ENCODE measurements around the gene CAVIN3.

DNA sequence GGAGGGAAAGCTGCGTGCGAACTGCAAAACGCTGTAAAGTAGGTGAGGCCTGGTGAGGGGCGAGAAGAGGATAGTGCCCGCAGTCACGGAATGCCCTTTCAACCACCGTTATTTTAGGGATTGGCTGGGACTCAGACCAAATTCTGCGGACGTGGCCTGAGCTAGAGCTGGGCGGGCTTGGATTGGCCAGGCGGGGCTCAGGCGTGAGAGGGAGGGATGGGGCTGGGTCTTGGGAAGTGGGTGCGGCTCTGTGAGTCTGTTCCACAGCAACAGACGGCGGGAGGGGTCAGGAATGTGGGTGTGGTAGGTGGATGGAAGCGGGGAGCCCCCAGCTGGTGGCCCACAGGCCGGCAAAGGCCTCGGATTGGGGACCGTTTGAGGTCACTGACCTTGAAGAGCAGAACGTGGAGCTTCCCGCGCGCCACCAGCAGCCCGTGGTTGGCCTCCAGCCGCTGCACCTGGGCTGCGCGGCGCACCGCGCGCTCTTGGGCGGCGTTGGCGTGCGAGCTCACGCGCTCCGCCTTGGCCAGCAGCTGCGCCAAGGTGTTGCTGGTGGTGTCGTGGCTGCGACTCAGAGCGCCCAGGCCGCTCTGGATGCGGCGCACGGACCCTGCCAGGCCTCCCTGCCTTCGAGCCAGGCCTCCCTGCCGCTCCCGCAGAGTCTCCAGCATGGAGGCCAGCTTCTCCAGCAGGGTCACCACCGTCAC, 444 bp downstream of the CAVIN3 start:
- TF ChIP-seq, protein P1, sequence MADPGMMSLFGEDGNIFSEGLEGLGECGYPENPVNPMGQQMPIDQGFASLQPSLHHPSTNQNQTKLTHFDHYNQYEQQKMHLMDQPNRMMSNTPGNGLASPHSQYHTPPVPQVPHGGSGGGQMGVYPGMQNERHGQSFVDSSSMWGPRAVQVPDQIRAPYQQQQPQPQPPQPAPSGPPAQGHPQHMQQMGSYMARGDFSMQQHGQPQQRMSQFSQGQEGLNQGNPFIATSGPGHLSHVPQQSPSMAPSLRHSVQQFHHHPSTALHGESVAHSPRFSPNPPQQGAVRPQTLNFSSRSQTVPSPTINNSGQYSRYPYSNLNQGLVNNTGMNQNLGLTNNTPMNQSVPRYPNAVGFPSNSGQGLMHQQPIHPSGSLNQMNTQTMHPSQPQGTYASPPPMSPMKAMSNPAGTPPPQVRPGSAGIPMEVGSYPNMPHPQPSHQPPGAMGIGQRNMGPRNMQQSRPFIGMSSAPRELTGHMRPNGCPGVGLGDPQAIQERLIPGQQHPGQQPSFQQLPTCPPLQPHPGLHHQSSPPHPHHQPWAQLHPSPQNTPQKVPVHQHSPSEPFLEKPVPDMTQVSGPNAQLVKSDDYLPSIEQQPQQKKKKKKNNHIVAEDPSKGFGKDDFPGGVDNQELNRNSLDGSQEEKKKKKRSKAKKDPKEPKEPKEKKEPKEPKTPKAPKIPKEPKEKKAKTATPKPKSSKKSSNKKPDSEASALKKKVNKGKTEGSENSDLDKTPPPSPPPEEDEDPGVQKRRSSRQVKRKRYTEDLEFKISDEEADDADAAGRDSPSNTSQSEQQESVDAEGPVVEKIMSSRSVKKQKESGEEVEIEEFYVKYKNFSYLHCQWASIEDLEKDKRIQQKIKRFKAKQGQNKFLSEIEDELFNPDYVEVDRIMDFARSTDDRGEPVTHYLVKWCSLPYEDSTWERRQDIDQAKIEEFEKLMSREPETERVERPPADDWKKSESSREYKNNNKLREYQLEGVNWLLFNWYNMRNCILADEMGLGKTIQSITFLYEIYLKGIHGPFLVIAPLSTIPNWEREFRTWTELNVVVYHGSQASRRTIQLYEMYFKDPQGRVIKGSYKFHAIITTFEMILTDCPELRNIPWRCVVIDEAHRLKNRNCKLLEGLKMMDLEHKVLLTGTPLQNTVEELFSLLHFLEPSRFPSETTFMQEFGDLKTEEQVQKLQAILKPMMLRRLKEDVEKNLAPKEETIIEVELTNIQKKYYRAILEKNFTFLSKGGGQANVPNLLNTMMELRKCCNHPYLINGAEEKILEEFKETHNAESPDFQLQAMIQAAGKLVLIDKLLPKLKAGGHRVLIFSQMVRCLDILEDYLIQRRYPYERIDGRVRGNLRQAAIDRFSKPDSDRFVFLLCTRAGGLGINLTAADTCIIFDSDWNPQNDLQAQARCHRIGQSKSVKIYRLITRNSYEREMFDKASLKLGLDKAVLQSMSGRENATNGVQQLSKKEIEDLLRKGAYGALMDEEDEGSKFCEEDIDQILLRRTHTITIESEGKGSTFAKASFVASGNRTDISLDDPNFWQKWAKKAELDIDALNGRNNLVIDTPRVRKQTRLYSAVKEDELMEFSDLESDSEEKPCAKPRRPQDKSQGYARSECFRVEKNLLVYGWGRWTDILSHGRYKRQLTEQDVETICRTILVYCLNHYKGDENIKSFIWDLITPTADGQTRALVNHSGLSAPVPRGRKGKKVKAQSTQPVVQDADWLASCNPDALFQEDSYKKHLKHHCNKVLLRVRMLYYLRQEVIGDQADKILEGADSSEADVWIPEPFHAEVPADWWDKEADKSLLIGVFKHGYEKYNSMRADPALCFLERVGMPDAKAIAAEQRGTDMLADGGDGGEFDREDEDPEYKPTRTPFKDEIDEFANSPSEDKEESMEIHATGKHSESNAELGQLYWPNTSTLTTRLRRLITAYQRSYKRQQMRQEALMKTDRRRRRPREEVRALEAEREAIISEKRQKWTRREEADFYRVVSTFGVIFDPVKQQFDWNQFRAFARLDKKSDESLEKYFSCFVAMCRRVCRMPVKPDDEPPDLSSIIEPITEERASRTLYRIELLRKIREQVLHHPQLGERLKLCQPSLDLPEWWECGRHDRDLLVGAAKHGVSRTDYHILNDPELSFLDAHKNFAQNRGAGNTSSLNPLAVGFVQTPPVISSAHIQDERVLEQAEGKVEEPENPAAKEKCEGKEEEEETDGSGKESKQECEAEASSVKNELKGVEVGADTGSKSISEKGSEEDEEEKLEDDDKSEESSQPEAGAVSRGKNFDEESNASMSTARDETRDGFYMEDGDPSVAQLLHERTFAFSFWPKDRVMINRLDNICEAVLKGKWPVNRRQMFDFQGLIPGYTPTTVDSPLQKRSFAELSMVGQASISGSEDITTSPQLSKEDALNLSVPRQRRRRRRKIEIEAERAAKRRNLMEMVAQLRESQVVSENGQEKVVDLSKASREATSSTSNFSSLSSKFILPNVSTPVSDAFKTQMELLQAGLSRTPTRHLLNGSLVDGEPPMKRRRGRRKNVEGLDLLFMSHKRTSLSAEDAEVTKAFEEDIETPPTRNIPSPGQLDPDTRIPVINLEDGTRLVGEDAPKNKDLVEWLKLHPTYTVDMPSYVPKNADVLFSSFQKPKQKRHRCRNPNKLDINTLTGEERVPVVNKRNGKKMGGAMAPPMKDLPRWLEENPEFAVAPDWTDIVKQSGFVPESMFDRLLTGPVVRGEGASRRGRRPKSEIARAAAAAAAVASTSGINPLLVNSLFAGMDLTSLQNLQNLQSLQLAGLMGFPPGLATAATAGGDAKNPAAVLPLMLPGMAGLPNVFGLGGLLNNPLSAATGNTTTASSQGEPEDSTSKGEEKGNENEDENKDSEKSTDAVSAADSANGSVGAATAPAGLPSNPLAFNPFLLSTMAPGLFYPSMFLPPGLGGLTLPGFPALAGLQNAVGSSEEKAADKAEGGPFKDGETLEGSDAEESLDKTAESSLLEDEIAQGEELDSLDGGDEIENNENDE (IDR thresholded peaks at IDR 0.05; ENCODE audit: low read depth, low read length), result no peak
- TF ChIP-seq LARP7 (IDR thresholded peaks at IDR 0.05), result no peak
- TF ChIP-seq, protein P2, sequence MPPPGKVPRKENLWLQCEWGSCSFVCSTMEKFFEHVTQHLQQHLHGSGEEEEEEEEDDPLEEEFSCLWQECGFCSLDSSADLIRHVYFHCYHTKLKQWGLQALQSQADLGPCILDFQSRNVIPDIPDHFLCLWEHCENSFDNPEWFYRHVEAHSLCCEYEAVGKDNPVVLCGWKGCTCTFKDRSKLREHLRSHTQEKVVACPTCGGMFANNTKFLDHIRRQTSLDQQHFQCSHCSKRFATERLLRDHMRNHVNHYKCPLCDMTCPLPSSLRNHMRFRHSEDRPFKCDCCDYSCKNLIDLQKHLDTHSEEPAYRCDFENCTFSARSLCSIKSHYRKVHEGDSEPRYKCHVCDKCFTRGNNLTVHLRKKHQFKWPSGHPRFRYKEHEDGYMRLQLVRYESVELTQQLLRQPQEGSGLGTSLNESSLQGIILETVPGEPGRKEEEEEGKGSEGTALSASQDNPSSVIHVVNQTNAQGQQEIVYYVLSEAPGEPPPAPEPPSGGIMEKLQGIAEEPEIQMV (tag; conservative IDR thresholded peaks at IDR 0.05; ENCODE audit: low read depth), result no peak
- no peak for TF ChIP-seq POLR2A (conservative IDR thresholded peaks at IDR 0.05)
- TF ChIP-seq, protein P3, sequence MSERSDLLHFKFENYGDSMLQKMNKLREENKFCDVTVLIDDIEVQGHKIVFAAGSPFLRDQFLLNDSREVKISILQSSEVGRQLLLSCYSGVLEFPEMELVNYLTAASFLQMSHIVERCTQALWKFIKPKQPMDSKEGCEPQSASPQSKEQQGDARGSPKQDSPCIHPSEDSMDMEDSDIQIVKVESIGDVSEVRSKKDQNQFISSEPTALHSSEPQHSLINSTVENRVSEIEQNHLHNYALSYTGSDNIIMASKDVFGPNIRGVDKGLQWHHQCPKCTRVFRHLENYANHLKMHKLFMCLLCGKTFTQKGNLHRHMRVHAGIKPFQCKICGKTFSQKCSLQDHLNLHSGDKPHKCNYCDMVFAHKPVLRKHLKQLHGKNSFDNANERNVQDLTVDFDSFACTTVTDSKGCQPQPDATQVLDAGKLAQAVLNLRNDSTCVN (CRISPR knock-in tag; IDR thresholded peaks at IDR 0.05), result no peak
- no peak for TF ChIP-seq PTTG1 (tag; IDR thresholded peaks at IDR 0.05; ENCODE audit: low read depth)
- TF ChIP-seq TEAD4 (IDR thresholded peaks at IDR 0.05; ENCODE audit: low read length), result no peak
- TF ChIP-seq TEAD4 (CRISPR knock-in tag; IDR thresholded peaks at IDR 0.05; ENCODE audit: borderline replicate concordance), result no peak
- TF ChIP-seq SP1 (CRISPR knock-in tag; IDR thresholded peaks at IDR 0.05), result no peak

Measured in K562 (cell line).